OCI-LY1 (cell line): Measurements from ENCODE around the gene PPP1R1B.

Source experiments
- H2AFZ ChIP-seq: fragments of 200-600 bp; sonication (generic), shearing (Covaris generic); 2 replicates; pipeline ENCODE4 v1.6.0; 2014; ENCODE audit warnings: antibody characterized with exemption, mild to moderate bottlenecking, low read length
- H3F3A ChIP-seq: fragments of 200-600 bp; sonication (generic), shearing (Covaris generic); 2 replicates; pipeline ENCODE4 v1.6.0; 2014; ENCODE audit warnings: mild to moderate bottlenecking, antibody characterized with exemption, low read length, moderate library complexity; ENCODE audit not compliant: insufficient read depth
- H3K27ac ChIP-seq: fragments of 200-600 bp; sonication (generic); 2 replicates; pipeline ENCODE4 v1.5.1; 2014; ENCODE audit warnings: low read length, mixed run types, mild to moderate bottlenecking, low read depth; ENCODE audit not compliant: poor library complexity, severe bottlenecking
- H3K27me3 ChIP-seq: fragments of 200-600 bp; sonication (generic); 2 replicates; pipeline ENCODE4 v1.6.0; 2014; ENCODE audit warnings: antibody characterized with exemption, mild to moderate bottlenecking, low read length, moderate library complexity; ENCODE audit not compliant: insufficient read depth
- H3K36me3 ChIP-seq: fragments of 200-600 bp; sonication (generic); 2 replicates; pipeline ENCODE4 v1.6.1; 2014; ENCODE audit warnings: mild to moderate bottlenecking, antibody characterized with exemption, low read length, moderate library complexity, mixed read lengths; ENCODE audit not compliant: insufficient read depth
- H3K4me1 ChIP-seq: fragments of 200-600 bp; sonication (generic); 2 replicates; pipeline ENCODE4 v1.5.1; 2014; ENCODE audit warnings: mild to moderate bottlenecking, low read length, moderate library complexity; ENCODE audit not compliant: insufficient read depth, severe bottlenecking
- H3K4me2 ChIP-seq: fragments of 200-600 bp; sonication (generic), shearing (Covaris generic); 2 replicates; pipeline ENCODE4 v1.6.1; 2014; ENCODE audit warnings: low read length
- H3K4me3 ChIP-seq: fragments of 200-600 bp; sonication (generic); 2 replicates; pipeline ENCODE4 v1.5.1; 2014; ENCODE audit warnings: low read length, low read depth, mild to moderate bottlenecking, mixed read lengths; ENCODE audit not compliant: poor library complexity, severe bottlenecking
- H3K79me2 ChIP-seq: fragments of 200-600 bp; shearing (Covaris generic); 2 replicates; pipeline ENCODE4 v1.6.1; 2016; ENCODE audit warnings: mixed run types, low read length, mixed read lengths; ENCODE audit not compliant: insufficient read depth
- H3K9ac ChIP-seq: fragments of 200-600 bp; sonication (generic), shearing (Covaris generic); 2 replicates; pipeline ENCODE4 v1.6.1; 2014; ENCODE audit warnings: mild to moderate bottlenecking, low read length, mixed read lengths
- H3K9me2 ChIP-seq: fragments of 200-600 bp; sonication (generic), shearing (Covaris generic); 2 replicates; pipeline ENCODE4 v1.6.1; 2014; ENCODE audit warnings: low read depth, mild to moderate bottlenecking, low read length, mixed read lengths
- H3K9me3 ChIP-seq: fragments of 200-600 bp; shearing (Covaris generic); 2 replicates; pipeline ENCODE4 v1.6.1; 2014; ENCODE audit warnings: low read length, mixed read lengths
- H4K20me1 ChIP-seq: fragments of 200-600 bp; sonication (generic), shearing (Covaris generic); 2 replicates; pipeline ENCODE4 v1.6.0; 2016; ENCODE audit warnings: mild to moderate bottlenecking, low read length; ENCODE audit not compliant: insufficient read depth
- CTCF ChIP-seq: fragments of 200-600 bp; sonication (generic), shearing (Covaris generic); IDR thresholded peaks from 2 replicates; pipeline ENCODE4 v1.5.1; 2017; ENCODE audit warnings: mild to moderate bottlenecking, antibody characterized with exemption, low read length, moderate library complexity, mixed read lengths
- EZH2 ChIP-seq: fragments of 200-600 bp; sonication (generic), shearing (Covaris generic); IDR thresholded peaks from 2 replicates; pipeline ENCODE4 v1.8.0; 2017; ENCODE audit warnings: borderline replicate concordance, mixed run types, mild to moderate bottlenecking, antibody characterized with exemption, low read length, moderate library complexity, mixed read lengths

Gene PPP1R1B

GRCh38 chr17:39632153-39632941, 5.6 kb downstream of the PPP1R1B start:
- no peak overlapping the region for H2AFZ ChIP-seq
- H3K9me3 ChIP-seq, result no peaks in the 10 kb centered on the region
- no peak overlapping the region for H3K4me2 ChIP-seq
- H3K27me3 ChIP-seq, result no peaks in the 10 kb centered on the region
- H3K9me2 ChIP-seq, result no peaks in the 10 kb centered on the region
- no peak overlapping the region for H3K9ac ChIP-seq
- TF ChIP-seq EZH2 (no peak), CTCF (no peak)
- no peaks in the 10 kb centered on the region for H3F3A ChIP-seq
- no peak overlapping the region for H3K4me3 ChIP-seq
- H3K4me1 ChIP-seq, result peaks cover 15% of the 10 kb centered on the region
- no peaks in the 10 kb centered on the region for H3K36me3 ChIP-seq
- no peaks in the 10 kb centered on the region for H4K20me1 ChIP-seq
- no peak overlapping the region for H3K27ac ChIP-seq
- no peaks in the 10 kb centered on the region for H3K79me2 ChIP-seq

GRCh38 chr17:39633570-39634183, 6.9 kb downstream of the PPP1R1B start:
- Histone ChIP-seq H3K79me2 (no peaks in the 10 kb centered on the region; the same call in 1 of the 2 replicates), H3K4me3 (no peak overlapping the region), H2AFZ (no peak overlapping the region), H3K27ac (no peak overlapping the region), H3K4me1 (peaks cover 27% of the 10 kb centered on the region), H3K4me2 (no peak overlapping the region), H4K20me1 (no peaks in the 10 kb centered on the region), H3F3A (no peaks in the 10 kb centered on the region), H3K36me3 (no peaks in the 10 kb centered on the region), H3K9ac (no peak overlapping the region), H3K9me3 (no peaks in the 10 kb centered on the region), H3K9me2 (no peaks in the 10 kb centered on the region), H3K27me3 (no peaks in the 10 kb centered on the region)
- TF ChIP-seq EZH2, result no peak
- TF ChIP-seq CTCF, result no peak

- no peak overlapping the region for H2AFZ ChIP-seq
- H3K4me2 ChIP-seq, result no peak overlapping the region
- no peak overlapping the region for H3K27ac ChIP-seq
Observed at GRCh38 chr17:39634384-39634871, 7.7 kb downstream of the PPP1R1B start.

More at GRCh38 chr17:39634384-39634871, 7.7 kb downstream of the PPP1R1B start:
- Histone ChIP-seq H3K36me3 (no peaks in the 10 kb centered on the region), H3K27me3 (no peaks in the 10 kb centered on the region), H4K20me1 (no peaks in the 10 kb centered on the region), H3K9me2 (no peaks in the 10 kb centered on the region), H3K79me2 (no peaks in the 10 kb centered on the region; the same call in 1 of the 2 replicates), H3K4me3 (no peak overlapping the region), H3F3A (no peaks in the 10 kb centered on the region), H3K9ac (no peak overlapping the region), H3K9me3 (no peaks in the 10 kb centered on the region), H3K4me1 (peaks cover 28% of the 10 kb centered on the region)
- TF ChIP-seq EZH2 (no peak), CTCF (peak; percentile 97)
